ENCODE measurements around the gene TRMT61A. TPM values are rescaled to one million over a fixed set of nuclear protein-coding genes. Genes with fewer than 3 reads are reported as not detected.
A peak's percentile ranks its signal among the peaks of the same experiment; 100 is the strongest.

The TRMT61A gene
- total and polyA plus RNA-seq, 10 of the 15 experiments (the other 5 are each of a cell fraction or from before 2014, with no cell fraction given) = 0.11 to 21.9 (median 11.4) TPM

DNA sequence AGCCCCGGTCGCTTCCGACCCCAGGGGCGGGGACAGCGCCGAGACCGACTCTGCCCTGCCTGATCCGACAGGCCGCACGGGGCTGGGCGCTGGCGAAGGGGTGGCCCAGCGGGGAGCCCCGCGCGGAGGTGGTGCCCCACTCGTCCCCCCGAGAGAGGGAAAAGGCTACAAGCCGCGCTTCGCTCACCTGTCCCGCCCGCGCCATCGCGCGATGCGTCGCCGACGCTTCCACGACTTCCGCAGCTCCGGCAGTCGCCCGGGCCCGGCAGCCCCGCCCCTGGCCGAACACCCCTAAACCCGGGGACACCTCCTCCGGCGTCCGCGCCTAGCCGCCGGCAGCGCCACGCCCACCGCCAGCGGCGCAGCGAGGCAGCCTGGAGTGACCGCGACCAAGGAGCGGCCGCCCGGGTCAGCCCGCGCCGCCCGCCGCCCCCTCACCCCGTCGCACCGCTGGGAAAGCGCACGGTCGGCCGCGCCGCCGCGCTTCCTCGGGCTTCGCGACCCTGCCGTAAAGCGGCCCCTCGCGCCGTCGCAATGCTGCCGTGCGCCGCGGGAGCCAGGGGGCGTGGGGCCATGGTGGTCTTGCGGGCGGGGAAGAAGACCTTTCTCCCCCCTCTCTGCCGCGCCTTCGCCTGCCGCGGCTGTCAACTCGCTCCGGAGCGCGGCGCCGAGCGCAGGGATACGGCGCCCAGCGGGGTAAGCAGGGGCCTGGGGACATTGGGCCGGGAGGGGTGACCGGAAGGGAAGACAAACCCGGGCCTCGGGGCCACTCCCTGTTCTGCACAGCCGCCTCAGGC, 33.6 kb downstream of the TRMT61A start, which contains the start of the genes BAG5 and COA8:
BAG5 (minus strand) TSS at position 229 of the 797 bp plus-strand sequence. CDS start 1,493 bp downstream, outside the sequence.
COA8 (plus strand) TSS at position 532 of the 797 bp plus-strand sequence; CDS start at position 574, 42 bp downstream.
- Histone ChIP-seq H3K27me3 (replicated peaks in 1 of 2; ENCODE audit: control insufficient read depth in 2 of 2, insufficient read depth in 2 of 2, low read length in 1 of 2) (no peaks in the 10 kb centered on the region), H2AFZ (ENCODE audit: control insufficient read depth, low read depth, low read length) (peak within 1 kb of the TSS; percentile 96), H3K27ac (ENCODE audit: control insufficient read depth, insufficient read depth) (peak within 1 kb of the TSS; percentile 94), H3K9ac (ENCODE audit: control insufficient read depth, insufficient read depth, low read length) (peak within 1 kb of the TSS; percentile 82), H3K4me2 (ENCODE audit: control insufficient read depth, insufficient read depth) (peak within 1 kb of the TSS; percentile 88), H3K4me3 (peak within 1 kb of the TSS; percentile 97), H3K4me1 (ENCODE audit: control insufficient read depth, insufficient read depth, low read length) (peaks cover 16% of the 10 kb centered on the region), H3K9me3 (replicated peaks; ENCODE audit: control insufficient read depth, insufficient read depth, low read length) (no peaks in the 10 kb centered on the region), H3K36me3 (ENCODE audit: control insufficient read depth in 2 of 2, insufficient read depth in 2 of 2, low read length in 1 of 2) (peaks cover 0 to 14% of the 10 kb centered on the region in 2 experiments; a peak in 3 of 4 replicates), H3K79me2 (ENCODE audit: control insufficient read depth, insufficient read depth, low read length) (peaks cover 81% of the 10 kb centered on the region), H4K20me1 (ENCODE audit: control insufficient read depth, insufficient read depth) (0 out of 2 replicates have a peak, but pooled peaks cover 6% of the 10 kb centered on the region)
- intact Hi-C loops (cut with micrococcal nuclease; ENCODE audit: unreplicated experiment) (loop anchor here (5.0 kb wide), 1 partner anchor 70 kb away; no protein-coding TSS in a partner anchor), in situ Hi-C loops (cut with MboI) (no loop called here)
- ChIA-PET POLR2A (interaction anchor here (0.7 kb wide), 1 partner anchor 158 kb away, joined by 3 read pairs; no protein-coding TSS in a partner anchor), CTCF (interaction anchor here (1.2 to 1.3 kb wide), 2 partner anchors 35 to 41 kb away, joined by 4 read pairs; no protein-coding TSS in a partner anchor), SMC1A (ENCODE audit: uncharacterized antibody, unreplicated experiment) (interaction anchor here (0.7 kb wide), 1 partner anchor 245 kb away, joined by 3 read pairs; no protein-coding TSS in a partner anchor), RAD21 (ENCODE audit: unreplicated experiment) (interaction anchor here (1.6 kb wide), 1 partner anchor 32 kb away, joined by 5 read pairs; no protein-coding TSS in a partner anchor)
- ATAC-seq (peak; percentile 85), DNase-seq (ENCODE audit: low read depth, low spot score) (peak; percentile 35), FAIRE-seq (peak; percentile 57)
- WGBS (ENCODE audit: insufficient coverage, insufficient replicate concordance, low lambda C conversion rate, missing lambda C conversion rate) = under 1% methylated on average over 85 of the region's 109 CpGs
- BruUV-seq (replicated peaks) = no TSS peak
- TF ChIP-seq CTCF (IDR thresholded peaks at IDR 0.05 in 2 of 3, conservative IDR thresholded peaks at IDR 0.05 in 1 of 3; ENCODE audit: control insufficient read depth in 2 of 3, extremely low read depth in 1 of 3, insufficient read depth in 1 of 3, low read depth in 3 of 3, low read length in 3 of 3) (no peak), ZNF24 (IDR thresholded peaks at IDR 0.05) (peak; percentile 84), ZSCAN29 (IDR thresholded peaks at IDR 0.05) (0 out of 2 replicates have a peak, but pooled peaks have one; percentile 41), WRNIP1 (IDR thresholded peaks at IDR 0.05; ENCODE audit: borderline replicate concordance, low read depth, low read length) (no peak), CHD2 (IDR thresholded peaks at IDR 0.05; ENCODE audit: borderline replicate concordance, low read depth, low read length) (0 out of 2 replicates have a peak, but pooled peaks have one; percentile 14), NR2F1 (conservative IDR thresholded peaks at IDR 0.05) (peak; percentile 80), TAF1 (IDR thresholded peaks at IDR 0.05; ENCODE audit: borderline replicate concordance, low read depth, low read length) (peak; percentile 63; the same call in 1 of the 2 replicates), RELB (IDR thresholded peaks at IDR 0.05; ENCODE audit: low read depth) (peak; percentile 70), ZNF217 (IDR thresholded peaks at IDR 0.05) (peak; percentile 82), RELA (IDR thresholded peaks at IDR 0.05; ENCODE audit: borderline replicate concordance, partially characterized antibody) (peak; percentile 52), KLF5 (IDR thresholded peaks at IDR 0.05; ENCODE audit: partially characterized antibody) (peak; percentile 40), HCFC1 (IDR thresholded peaks at IDR 0.05; ENCODE audit: low read length) (peak; percentile 66), ZNF592 (IDR thresholded peaks at IDR 0.05) (peak; percentile 69; the same call in 1 of the 2 replicates), POLR2AphosphoS5 (IDR thresholded peaks at IDR 0.05; ENCODE audit: low read length) (peak; percentile 86), YY1 (IDR thresholded peaks at IDR 0.05; ENCODE audit: low read depth, low read length) (peak; percentile 81)
